GM12801 (cell line): ENCODE data around the gene REX1BD.

ENCODE experiments used
- CTCF ChIP-seq: IDR thresholded peaks from one replicate; pipeline ENCODE4 v1.5.1; 2011; ENCODE audit warnings: control low read depth; ENCODE audit not compliant: insufficient read length; ENCODE audit errors: extremely low read depth

REX1BD gene

GRCh38 chr19:18588611-18589379 is at the start of gene REX1BD:
TSS of gene REX1BD (plus strand) at chr19:18588798. CDS start at chr19:18588802, 4 bp downstream.
- TF ChIP-seq CTCF: no peak

- TF ChIP-seq CTCF: no peak
Observed at GRCh38 chr19:18539372-18539771, 49.2 kb upstream of the REX1BD start.

- no peak for TF ChIP-seq CTCF
Observed at GRCh38 chr19:18541258-18541991, 47.2 kb upstream of the REX1BD start.

GRCh38 chr19:18541992-18542940 is 46.3 kb upstream of the REX1BD start:
- no peak for TF ChIP-seq CTCF

- TF ChIP-seq CTCF: no peak
Observed at GRCh38 chr19:18542941-18543813, 45.4 kb upstream of the REX1BD start, which contains the start of gene FKBP8. TSS of gene FKBP8 (minus strand) at chr19:18543573. CDS start at chr19:18541970, 1,603 bp downstream.

GRCh38 chr19:18543814-18544475 is 44.7 kb upstream of the REX1BD start:
- no peak for TF ChIP-seq CTCF
